Retinal pigment epithelial cell (primary cell): ENCODE measurements around the gene TCHHL1.

Source experiments
- DNase-seq: peaks from one replicate; pipeline ENCODE4 v3.0.0-alpha.2; 2010; ENCODE audit warnings: low read depth
- H3K4me3 ChIP-seq: 2 replicates; pipeline ENCODE4 v1.5.1; 2011; ENCODE audit warnings: mild to moderate bottlenecking, low read length, control low read depth, moderate library complexity
- CTCF ChIP-seq: conservative IDR thresholded peaks from 2 replicates; pipeline ENCODE4 v1.5.1; 2011; ENCODE audit warnings: low read depth, low read length, control low read depth, inconsistent platforms

TCHHL1 gene

GRCh38 chr1:152047730-152048415, 41.0 kb downstream of the TCHHL1 start:
- peak; percentile 65 for TF ChIP-seq CTCF
- peak overlapping the region; percentile 32 for H3K4me3 ChIP-seq
- peak; percentile 98 for DNase-seq

GRCh38 chr1:152047413-152047729, 41.5 kb downstream of the TCHHL1 start:
- no peak for DNase-seq
- TF ChIP-seq CTCF = no peak
- peak overlapping the region; percentile 32 for H3K4me3 ChIP-seq

- no peak for DNase-seq
- no peak for TF ChIP-seq CTCF
- no peak overlapping the region for H3K4me3 ChIP-seq
Measured at GRCh38 chr1:152044386-152044785, 44.5 kb downstream of the TCHHL1 start.

- no peak for TF ChIP-seq CTCF
- DNase-seq = no peak
- H3K4me3 ChIP-seq = no peak overlapping the region
Measured at GRCh38 chr1:152043870-152044269, 45.0 kb downstream of the TCHHL1 start.

GRCh38 chr1:152042030-152042429, 46.8 kb downstream of the TCHHL1 start:
- H3K4me3 ChIP-seq = no peak overlapping the region
- no peak for TF ChIP-seq CTCF
- DNase-seq = no peak

- H3K4me3 ChIP-seq = no peak overlapping the region
- no peak for DNase-seq
- TF ChIP-seq CTCF = no peak
Measured at GRCh38 chr1:152039886-152040285, 49.0 kb downstream of the TCHHL1 start.

- H3K4me3 ChIP-seq = no peak overlapping the region
- no peak for TF ChIP-seq CTCF
- DNase-seq = no peak
Measured at GRCh38 chr1:152039461-152039860, 49.4 kb downstream of the TCHHL1 start.
